HEK293 (cell line): ENCODE measurements around the gene AP1G2.

Source experiments
- KLF16 ChIP-seq: fragments of 450-650 bp; formaldehyde crosslinking; IDR thresholded peaks from 2 replicates; pipeline ENCODE4 v1.5.1; 2017; ENCODE audit warnings: missing biosample characterization, missing genetic modification characterization
- MEIS1 ChIP-seq: sonication (generic); formaldehyde crosslinking; IDR thresholded peaks from 2 replicates; pipeline ENCODE4 v1.8.1; 2022; ENCODE audit warnings: missing genetic modification reagents, mild to moderate bottlenecking, borderline replicate concordance
- ZBTB48 ChIP-seq: fragments of 450-650 bp; formaldehyde crosslinking; IDR thresholded peaks from 2 replicates; pipeline ENCODE4 v1.5.1; 2016; ENCODE audit warnings: missing biosample characterization, missing genetic modification characterization
- ZIC2 ChIP-seq: fragments of 450-650 bp; formaldehyde crosslinking; IDR thresholded peaks from 2 replicates; pipeline ENCODE4 v1.5.1; 2016; ENCODE audit warnings: missing biosample characterization, missing genetic modification characterization
- ZNF239 ChIP-seq: fragments of 450-650 bp; formaldehyde crosslinking; IDR thresholded peaks from 2 replicates; pipeline ENCODE4 v1.5.1; 2016; ENCODE audit warnings: missing biosample characterization, missing genetic modification characterization
- ZNF510 ChIP-seq: fragments of 450-650 bp; formaldehyde crosslinking; IDR thresholded peaks from 2 replicates; pipeline ENCODE4 v1.5.1; 2018; ENCODE audit warnings: mild to moderate bottlenecking, missing genetic modification characterization, missing biosample characterization; ENCODE audit not compliant: insufficient replicate concordance
- ZNF792 ChIP-seq: fragments of 450-650 bp; formaldehyde crosslinking; IDR thresholded peaks from 2 replicates; pipeline ENCODE4 v1.5.1; 2016; ENCODE audit warnings: missing biosample characterization, missing genetic modification characterization
- ZSCAN16 ChIP-seq: fragments of 450-650 bp; formaldehyde crosslinking; IDR thresholded peaks from 2 replicates; pipeline ENCODE4 v1.5.1; 2016; ENCODE audit warnings: missing biosample characterization, missing genetic modification characterization
- TF ChIP-seq, protein P1 (sequence below): fragments of 450-650 bp; formaldehyde crosslinking; IDR thresholded peaks from 2 replicates; pipeline ENCODE4 v1.5.1; 2016; ENCODE audit warnings: missing biosample characterization, missing genetic modification characterization, low read depth
- TF ChIP-seq, protein P2 (sequence below): fragments of 450-650 bp; formaldehyde crosslinking; IDR thresholded peaks from 2 replicates; pipeline ENCODE4 v1.5.1; 2016; ENCODE audit warnings: missing biosample characterization, missing genetic modification characterization
- TF ChIP-seq, protein P3 (sequence below): fragments of 450-650 bp; formaldehyde crosslinking; IDR thresholded peaks from 2 replicates; pipeline ENCODE4 v1.5.1; 2017; ENCODE audit warnings: missing biosample characterization, missing genetic modification characterization

DNA sequence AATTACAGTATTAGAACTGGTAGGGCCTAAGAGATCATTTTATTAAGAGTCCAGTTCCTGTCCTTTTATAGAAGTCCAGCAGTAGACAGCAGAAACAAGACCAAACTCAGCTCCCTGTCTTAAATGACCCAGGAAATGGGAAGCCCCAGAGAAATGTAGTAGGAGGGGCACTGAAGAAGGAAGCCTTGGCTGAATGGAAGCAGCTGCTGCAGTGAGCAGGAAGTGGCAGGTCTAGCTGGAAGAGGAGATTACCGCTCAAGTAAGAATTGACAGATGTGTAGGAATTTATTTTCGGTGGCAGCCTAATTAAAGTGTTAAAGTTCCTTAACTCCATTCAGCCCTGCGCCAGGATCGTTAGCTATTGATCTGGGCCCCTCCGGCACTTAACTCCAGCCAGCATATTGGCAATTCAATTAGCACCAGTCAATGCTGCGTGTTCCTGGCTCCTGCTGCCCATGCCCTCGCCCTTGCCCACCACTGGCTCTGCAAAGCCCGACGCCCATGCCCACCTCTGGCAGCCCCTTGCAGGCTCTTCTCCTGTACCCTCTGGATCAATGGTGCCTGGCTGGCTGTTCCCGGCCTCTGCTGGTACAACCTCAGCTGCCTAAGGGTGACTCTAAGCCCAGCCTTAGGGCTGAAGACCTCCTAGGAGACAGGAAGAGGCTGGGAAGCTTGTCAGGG lies 37.1 kb downstream of the AP1G2 start:
- TF ChIP-seq, protein P1, sequence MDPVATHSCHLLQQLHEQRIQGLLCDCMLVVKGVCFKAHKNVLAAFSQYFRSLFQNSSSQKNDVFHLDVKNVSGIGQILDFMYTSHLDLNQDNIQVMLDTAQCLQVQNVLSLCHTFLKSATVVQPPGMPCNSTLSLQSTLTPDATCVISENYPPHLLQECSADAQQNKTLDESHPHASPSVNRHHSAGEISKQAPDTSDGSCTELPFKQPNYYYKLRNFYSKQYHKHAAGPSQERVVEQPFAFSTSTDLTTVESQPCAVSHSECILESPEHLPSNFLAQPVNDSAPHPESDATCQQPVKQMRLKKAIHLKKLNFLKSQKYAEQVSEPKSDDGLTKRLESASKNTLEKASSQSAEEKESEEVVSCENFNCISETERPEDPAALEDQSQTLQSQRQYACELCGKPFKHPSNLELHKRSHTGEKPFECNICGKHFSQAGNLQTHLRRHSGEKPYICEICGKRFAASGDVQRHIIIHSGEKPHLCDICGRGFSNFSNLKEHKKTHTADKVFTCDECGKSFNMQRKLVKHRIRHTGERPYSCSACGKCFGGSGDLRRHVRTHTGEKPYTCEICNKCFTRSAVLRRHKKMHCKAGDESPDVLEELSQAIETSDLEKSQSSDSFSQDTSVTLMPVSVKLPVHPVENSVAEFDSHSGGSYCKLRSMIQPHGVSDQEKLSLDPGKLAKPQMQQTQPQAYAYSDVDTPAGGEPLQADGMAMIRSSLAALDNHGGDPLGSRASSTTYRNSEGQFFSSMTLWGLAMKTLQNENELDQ (tag by site-specific recombination) = no peak
- no peak for TF ChIP-seq MEIS1 (CRISPR knock-in tag)
- TF ChIP-seq ZIC2 (tag by site-specific recombination) = no peak
- TF ChIP-seq KLF16 = no peak
- TF ChIP-seq ZNF792 (tag by site-specific recombination) = no peak
- no peak for TF ChIP-seq ZNF510 (tag by site-specific recombination)
- no peak for TF ChIP-seq ZNF239 (tag by site-specific recombination)
- TF ChIP-seq, protein P2, sequence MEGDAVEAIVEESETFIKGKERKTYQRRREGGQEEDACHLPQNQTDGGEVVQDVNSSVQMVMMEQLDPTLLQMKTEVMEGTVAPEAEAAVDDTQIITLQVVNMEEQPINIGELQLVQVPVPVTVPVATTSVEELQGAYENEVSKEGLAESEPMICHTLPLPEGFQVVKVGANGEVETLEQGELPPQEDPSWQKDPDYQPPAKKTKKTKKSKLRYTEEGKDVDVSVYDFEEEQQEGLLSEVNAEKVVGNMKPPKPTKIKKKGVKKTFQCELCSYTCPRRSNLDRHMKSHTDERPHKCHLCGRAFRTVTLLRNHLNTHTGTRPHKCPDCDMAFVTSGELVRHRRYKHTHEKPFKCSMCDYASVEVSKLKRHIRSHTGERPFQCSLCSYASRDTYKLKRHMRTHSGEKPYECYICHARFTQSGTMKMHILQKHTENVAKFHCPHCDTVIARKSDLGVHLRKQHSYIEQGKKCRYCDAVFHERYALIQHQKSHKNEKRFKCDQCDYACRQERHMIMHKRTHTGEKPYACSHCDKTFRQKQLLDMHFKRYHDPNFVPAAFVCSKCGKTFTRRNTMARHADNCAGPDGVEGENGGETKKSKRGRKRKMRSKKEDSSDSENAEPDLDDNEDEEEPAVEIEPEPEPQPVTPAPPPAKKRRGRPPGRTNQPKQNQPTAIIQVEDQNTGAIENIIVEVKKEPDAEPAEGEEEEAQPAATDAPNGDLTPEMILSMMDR (tag by site-specific recombination) = no peak
- TF ChIP-seq ZSCAN16 (tag by site-specific recombination) = no peak
- TF ChIP-seq, protein P3, sequence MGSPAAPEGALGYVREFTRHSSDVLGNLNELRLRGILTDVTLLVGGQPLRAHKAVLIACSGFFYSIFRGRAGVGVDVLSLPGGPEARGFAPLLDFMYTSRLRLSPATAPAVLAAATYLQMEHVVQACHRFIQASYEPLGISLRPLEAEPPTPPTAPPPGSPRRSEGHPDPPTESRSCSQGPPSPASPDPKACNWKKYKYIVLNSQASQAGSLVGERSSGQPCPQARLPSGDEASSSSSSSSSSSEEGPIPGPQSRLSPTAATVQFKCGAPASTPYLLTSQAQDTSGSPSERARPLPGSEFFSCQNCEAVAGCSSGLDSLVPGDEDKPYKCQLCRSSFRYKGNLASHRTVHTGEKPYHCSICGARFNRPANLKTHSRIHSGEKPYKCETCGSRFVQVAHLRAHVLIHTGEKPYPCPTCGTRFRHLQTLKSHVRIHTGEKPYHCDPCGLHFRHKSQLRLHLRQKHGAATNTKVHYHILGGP = no peak
- no peak for TF ChIP-seq ZBTB48 (tag by site-specific recombination)
